Suppressor macrophage treated with lipopolysaccharide for 4 hours (primary cell): Measurements from ENCODE around the gene SCN9A.
"Not testable (repeated sequence)": the region's sequence is repeated elsewhere in the genome, so short reads cannot be mapped to it uniquely, and the experiment has no call there.

Source experiments
- DNase-seq: peaks from one replicate; pipeline ENCODE4 v3.0.0-alpha.2; 2020

The SCN9A gene

GRCh38 chr2:166373951-166374350, 1.8 kb downstream of the SCN9A start:
- no peak for DNase-seq

GRCh38 chr2:166373539-166373938, 2.2 kb downstream of the SCN9A start:
- no peak for DNase-seq

GRCh38 chr2:166373105-166373504, 2.6 kb downstream of the SCN9A start:
- no peak for DNase-seq

DNA sequence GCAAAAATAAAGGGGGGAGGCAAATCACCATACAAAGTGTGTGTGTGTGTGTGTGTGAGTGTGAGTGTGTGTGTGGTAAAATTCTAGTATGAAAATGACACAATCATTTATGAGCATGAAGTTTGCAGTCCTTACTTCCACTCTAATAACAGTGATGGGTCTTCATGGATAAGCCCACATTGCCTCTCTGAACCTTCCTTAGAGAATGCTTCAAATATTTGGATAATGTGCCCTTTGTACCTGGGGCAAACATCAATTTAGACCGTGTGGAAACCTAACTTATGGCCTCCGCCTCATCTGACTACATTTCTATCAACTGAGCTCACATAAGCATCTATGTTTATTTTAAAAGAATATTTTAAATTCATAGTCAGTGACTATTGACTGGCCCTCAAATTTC, 3.7 kb downstream of the SCN9A start:
- no peak for DNase-seq

DNA sequence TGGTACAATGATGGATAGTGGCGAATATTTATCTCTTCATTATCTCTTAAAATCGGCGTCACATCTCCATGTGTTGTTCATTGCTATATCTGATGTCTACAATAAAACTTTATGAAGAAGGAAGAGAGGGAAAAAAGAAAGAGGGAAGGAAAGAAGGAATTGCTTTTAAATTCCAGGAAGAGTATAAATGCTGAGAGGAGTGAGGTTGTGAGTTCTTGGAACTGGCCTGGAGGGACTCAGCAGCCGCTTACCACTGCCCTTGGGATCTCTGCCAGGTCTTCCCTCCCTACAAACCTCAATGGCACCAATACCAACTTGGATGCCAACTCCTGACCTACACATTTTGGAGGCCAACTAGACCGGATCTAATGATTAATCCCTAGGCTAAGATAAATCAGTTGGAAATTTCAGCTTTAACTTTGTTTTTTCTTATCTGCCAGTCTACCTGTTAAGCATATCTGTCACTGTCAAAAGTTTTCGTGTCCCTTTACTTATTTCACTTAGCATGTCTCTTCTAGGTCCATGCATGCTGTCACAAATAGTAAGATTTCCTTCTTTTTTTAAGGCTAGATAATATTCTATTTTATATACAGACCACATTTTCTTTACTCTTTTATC, 9.8 kb downstream of the SCN9A start:
- no peak for DNase-seq

DNA sequence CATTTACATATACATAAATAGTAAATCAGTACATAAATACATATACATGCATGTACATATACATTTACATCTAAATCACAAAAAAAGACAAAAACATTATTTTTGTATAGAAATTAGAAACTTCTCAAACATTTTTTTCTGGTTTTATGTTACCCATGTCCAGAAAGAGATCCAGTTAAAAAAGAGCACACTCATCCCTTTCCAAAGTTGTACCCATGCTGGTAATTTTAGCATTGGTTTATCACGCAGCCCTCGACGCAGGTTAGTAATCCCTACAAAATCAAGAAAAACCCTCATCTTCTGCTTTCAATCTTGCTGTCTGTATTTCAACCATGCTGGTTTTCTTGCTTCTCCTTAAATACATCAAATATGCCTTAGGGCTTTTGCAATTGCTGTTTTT, 10.5 kb downstream of the SCN9A start:
- DNase-seq, result no peak

DNA sequence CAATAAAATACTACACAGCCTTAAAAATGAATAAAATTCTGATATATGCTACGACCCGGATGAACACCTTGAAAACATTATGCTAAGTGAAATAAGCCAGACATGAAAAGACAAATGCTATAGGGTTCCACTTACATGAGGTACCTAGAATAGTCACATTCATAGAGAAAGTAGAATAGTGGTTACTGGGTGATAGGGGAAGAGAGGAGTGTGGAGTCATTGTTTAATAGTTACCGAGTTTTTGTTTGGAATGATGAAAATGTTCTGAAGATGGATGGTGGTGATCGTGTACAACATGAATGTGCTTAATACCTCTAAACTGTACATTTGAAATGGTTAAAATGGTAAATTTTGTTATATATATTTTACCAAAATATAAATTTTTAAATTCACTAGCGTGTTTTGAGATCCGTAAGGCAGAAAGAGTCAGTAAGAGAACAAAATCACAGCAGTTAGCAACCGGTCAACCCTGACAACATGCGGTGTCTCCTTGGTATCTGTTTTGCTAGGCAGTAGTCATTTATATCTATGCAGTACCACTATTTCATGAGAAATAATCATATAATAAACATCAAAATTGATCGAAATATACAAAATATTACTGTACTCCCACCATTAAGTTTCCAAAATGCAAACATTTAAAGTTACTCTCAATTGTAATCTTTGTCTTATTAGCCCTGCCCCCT, 11.1 kb downstream of the SCN9A start:
- no peak for DNase-seq

- DNase-seq, result peak; percentile 41
These were observed 14.2 kb downstream of the SCN9A start for GRCh38 chr2:166361351-166362153.

DNA sequence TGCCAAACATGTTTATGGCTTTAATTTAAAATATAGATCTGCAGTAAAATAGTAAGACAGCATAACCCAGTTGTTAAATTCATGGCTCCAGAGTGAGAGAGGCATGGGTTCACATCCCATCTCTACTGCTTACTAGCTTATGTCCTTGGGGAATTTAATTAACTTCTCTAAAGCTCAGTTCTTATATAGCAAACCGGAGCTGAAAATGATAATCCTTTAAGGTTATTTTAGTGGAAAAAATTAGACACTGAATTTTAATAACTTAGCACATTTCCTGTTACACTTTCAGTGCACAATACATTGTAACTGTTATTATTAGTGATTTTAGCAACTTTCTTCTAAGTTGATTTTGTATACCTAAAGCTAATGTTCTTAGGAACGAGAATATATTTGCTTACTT, 14.8 kb downstream of the SCN9A start:
- no peak for DNase-seq

DNA sequence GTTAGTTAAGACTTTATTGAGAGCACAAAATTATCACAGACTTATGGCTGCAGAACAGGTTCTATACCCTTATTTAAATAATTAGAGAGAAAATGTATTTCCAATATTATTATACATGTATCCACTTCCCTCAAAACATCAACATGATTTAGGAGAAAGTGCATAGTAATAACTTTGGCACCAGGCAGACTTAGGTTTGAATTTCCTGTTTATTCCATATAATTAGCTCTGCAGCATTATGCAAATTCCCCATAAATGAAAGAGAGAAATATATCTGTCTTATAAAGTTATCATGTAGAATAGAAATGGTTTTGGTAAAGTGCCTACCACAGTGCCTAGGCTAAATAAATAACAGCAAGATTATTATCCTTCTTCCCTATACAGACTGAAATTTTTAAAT, 15.3 kb downstream of the SCN9A start:
- DNase-seq, result no peak

- not testable (repeated sequence) for DNase-seq
These were observed 17.8 kb downstream of the SCN9A start for GRCh38 chr2:166357950-166358321.

GRCh38 chr2:166357068-166357949, 18.4 kb downstream of the SCN9A start:
- DNase-seq, result peak; percentile 11

- no peak for DNase-seq
These were observed 24.4 kb downstream of the SCN9A start for GRCh38 chr2:166351319-166351718.

GRCh38 chr2:166350525-166350924, 25.2 kb downstream of the SCN9A start:
- no peak for DNase-seq

DNA sequence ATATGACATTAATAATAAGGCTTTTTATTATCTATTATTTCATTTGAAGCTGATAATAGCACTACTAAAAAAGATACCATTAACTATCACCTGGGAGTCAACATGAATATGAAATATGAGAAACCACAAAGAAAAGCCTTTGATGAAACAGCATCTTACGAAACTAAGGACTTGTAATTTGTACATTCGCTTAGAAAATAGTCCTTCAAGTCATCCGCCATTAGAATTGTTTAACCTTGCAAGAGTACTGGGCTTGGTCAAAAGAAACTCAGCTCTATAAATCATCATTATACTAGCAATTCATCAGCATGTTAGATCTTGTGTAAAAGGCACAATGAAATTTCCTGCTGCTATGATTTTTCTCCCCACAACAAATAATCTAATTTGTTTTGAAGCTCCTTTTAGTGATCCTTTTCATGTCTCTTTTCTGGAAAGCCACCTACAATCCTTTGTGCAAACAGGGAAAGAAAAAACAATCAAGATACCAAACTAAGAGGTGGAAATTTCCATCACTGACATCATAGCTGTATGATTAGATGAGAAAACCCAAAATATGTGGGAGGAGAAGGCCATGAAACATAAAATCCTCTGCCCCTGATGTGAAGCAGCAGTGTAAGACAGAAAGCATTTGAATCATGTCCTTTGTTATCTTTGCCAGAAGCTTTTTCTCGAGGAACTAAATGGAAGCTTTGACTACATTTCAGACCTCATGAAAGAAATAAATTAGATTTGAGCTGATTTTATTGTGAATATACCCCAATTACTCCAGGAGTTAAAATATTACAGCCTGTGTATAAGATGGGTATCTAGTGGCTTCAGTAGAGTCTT, 31.2 kb downstream of the SCN9A start:
- DNase-seq, result peak; percentile 19

DNA sequence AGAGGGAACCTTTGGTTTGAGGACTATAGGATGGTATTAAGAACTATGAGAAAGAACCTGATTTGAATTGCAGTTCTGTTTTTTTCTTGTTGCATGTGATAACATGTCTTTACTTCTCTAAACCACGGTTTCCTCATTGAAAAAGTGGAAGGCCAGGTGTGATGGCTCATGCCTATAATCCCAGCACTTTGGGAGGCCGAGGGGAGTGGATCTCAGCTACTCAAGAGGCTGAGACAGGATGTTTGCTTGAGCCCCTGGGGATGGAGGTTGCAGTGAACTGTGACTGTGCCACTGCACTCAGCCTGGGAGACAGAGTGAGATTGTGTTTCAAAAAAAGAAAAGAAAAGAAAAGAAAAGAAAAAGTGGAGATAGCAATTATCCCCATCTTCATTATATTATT, 32.3 kb downstream of the SCN9A start:
- no peak for DNase-seq

GRCh38 chr2:166341426-166341825, 34.3 kb downstream of the SCN9A start:
- no peak for DNase-seq

DNA sequence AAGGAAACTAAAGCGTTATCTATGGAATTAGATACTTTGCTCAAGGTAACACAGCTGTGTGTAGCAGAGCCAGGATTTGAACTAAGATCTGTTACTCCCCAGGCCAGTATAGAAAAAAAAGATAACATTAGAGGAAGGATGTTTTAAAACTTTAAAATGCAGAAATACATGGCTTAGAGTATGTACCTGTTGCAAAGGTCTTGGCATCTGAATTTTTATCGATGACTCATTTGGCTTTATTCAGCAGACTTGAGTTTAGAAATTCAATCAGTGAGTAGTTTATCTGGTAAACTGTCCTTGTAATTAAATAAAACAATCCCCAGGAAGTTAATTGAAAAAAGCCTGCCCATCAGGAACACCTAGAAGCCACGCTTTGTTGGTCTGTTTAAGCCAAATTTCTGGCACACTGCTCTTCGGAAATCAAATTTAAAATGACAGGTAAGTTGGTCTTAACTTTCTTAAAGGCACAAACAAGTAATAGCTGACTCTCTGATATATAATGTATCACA, 36.9 kb downstream of the SCN9A start:
- DNase-seq, result no peak

GRCh38 chr2:166337932-166338331, 37.8 kb downstream of the SCN9A start:
- DNase-seq, result no peak

GRCh38 chr2:166335284-166335683, 40.5 kb downstream of the SCN9A start:
- DNase-seq, result no peak

GRCh38 chr2:166334805-166335204, 40.9 kb downstream of the SCN9A start:
- no peak for DNase-seq

- DNase-seq, result no peak
These were observed 41.9 kb downstream of the SCN9A start for GRCh38 chr2:166333801-166334200.
